GM19099 (cell line): ENCODE measurements around the gene ASB2.

ENCODE experiments used
- POLR2A ChIP-seq: IDR thresholded peaks from 3 replicates; pipeline ENCODE4 v1.6.1; 2011; ENCODE audit warnings: low read depth; ENCODE audit not compliant: insufficient read length; ENCODE audit errors: extremely low read depth

ASB2 gene

DNA sequence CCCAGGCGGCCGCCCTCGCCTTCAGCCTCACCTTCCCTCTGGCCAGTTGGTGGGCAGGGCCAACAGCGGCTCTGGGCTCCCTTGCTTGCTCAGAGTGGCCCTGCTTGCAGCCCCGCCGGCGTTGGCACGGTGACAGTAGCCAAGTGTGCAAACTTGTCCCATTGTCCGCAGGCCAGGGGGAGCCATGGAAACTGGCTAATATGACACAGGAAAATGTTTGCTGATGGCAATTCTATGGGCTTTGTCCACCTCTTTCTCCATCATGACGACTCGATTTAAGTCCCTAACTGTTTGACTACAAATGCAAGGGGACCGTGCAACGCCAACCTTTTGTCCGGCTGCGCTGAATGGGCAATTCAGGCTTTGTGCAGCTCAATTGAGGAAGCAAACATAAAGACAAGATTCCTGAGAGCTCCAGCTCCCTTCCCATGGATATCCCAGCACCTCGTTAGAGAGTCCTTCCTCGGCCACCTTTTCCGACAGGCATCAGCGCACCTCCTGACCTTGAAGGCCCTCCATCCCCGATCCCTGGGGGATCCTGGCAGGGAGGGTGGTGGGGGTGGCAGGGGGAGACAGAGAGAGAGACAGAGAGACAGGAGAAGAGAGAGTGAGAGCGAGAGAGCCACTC is 50.0 kb downstream of the ASB2 start:
- no peak for TF ChIP-seq POLR2A

GRCh38 chr14:93925374-93925895 is 50.9 kb downstream of the ASB2 start:
- no peak for TF ChIP-seq POLR2A

GRCh38 chr14:93924592-93925355 is 51.6 kb downstream of the ASB2 start:
- TF ChIP-seq POLR2A, result no peak

DNA sequence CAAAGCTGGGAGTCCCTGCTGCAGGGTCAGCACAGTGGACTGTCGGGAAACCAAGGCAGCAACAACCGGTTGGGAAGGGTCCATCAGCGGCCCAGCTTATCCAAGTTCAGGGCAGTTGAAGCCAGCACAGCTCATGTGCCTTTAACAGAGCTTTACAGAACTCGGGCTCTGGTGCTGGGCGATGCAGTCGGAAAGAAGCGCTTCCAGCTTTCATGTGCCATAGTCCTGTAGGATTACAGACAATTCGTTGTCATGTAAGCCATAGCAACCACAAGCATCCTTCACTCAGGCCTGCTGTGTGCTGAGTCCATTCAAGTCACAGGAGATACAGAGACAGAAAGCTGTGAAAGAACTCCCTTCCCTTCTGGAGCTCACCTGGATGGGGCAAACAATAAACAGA is 52.7 kb downstream of the ASB2 start:
- TF ChIP-seq POLR2A, result no peak

- no peak for TF ChIP-seq POLR2A
These were observed 55.2 kb downstream of the ASB2 start for GRCh38 chr14:93921001-93921806.

DNA sequence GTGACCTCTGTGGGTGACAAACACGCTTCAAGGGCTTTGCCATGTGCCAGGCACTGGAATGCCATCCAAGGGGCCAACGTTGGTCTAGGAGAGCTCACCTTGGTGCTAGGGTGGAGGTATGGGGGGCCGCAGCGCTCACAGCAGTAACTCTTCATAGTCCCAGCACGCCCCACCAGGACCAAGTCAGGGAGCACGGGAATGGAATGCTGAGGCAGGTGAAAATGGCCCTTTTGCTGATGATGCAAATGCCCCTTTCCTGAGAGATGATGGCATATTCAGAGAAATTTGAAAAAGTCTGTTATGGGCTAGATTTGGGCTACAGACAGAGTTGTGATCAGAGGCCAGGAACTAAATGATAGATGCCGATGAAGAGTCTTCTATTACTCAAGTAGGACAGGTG is 59.2 kb downstream of the ASB2 start:
- no peak for TF ChIP-seq POLR2A

- TF ChIP-seq POLR2A, result no peak
These were observed 59.9 kb downstream of the ASB2 start for GRCh38 chr14:93916498-93916897.

- TF ChIP-seq POLR2A, result no peak
These were observed 60.6 kb downstream of the ASB2 start for GRCh38 chr14:93915800-93916199.

DNA sequence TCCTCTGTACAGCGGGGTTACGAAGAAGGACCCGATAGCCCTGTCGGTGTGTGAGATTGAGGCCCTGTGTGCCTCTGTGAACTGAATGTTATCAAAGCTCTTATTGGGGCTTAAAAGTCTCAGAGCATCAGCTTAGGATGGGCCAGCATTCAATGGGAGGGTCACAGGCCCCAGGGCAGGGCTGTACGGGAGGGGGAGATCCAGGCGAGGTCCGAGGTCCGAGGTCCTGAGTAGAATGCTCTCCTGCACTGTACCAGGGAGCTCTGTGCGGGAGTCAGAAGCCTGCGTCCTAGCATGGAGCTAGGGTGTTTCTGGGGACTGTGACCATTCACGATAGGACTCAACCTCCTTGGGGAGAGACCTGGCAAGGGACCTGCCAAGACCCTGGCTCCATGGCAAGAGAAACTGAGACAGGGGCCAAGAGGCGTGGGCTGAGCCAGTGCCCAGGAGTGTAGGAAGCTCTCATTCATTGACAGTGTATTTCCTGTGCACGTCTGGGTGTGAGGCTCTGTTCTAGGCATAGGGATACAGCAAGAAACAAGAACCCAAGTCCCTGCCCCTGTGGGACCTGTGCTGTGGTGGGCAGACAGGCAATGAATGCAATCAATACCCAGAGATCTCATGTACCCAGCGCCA is 61.2 kb downstream of the ASB2 start:
- TF ChIP-seq POLR2A, result no peak

DNA sequence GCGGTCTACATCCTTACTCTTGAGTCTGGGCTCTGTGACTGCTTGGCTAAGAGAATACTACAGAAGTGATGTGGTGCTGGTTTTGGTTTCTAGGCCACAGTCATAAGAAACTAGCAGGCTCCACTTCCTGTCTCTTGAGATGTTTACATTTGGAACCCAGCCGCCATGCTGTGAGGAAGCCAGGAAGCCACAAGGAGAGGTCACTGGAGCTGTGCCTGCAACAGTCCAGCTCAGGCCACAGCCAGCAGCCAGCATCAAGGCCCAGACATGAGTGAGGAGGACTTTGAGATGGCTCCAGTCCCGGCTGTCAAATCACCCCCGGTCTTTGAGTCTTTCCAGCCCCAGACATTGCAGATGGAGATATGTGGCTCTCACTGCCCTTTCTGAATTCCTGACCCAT is 62.1 kb downstream of the ASB2 start:
- TF ChIP-seq POLR2A, result no peak

- TF ChIP-seq POLR2A, result no peak
These were observed 63.6 kb downstream of the ASB2 start for GRCh38 chr14:93912782-93913181.

DNA sequence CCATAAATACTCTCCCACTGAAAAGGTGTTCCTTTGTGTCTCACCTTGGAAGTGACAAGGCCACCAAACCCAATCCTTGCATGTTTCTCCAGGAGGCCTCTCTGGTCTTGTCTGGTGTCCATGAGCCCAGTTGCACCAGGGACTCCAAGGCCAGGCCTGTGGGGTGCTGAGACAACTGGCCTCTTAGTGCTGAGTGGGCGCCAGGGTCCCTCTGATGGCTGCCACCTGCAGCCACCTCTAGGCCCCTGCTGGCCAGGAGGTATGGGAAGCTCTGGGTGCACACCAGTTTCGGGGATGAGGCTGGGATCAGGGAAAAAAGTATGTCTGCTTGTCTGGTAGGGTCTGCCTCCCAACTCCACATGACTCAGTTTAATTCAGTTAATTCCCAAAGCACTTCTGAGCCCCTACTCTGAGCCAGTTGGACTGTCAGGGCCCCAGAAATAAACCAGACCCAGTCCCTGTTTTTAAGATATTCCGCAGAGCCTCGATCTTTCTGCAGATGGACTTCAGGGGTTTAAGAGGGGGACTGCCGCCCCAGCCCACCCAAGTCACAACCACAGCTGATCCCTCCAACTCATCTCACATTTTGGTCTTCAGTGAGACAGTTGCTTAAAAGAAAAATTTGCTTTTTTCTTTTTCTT is 64.3 kb downstream of the ASB2 start:
- no peak for TF ChIP-seq POLR2A

DNA sequence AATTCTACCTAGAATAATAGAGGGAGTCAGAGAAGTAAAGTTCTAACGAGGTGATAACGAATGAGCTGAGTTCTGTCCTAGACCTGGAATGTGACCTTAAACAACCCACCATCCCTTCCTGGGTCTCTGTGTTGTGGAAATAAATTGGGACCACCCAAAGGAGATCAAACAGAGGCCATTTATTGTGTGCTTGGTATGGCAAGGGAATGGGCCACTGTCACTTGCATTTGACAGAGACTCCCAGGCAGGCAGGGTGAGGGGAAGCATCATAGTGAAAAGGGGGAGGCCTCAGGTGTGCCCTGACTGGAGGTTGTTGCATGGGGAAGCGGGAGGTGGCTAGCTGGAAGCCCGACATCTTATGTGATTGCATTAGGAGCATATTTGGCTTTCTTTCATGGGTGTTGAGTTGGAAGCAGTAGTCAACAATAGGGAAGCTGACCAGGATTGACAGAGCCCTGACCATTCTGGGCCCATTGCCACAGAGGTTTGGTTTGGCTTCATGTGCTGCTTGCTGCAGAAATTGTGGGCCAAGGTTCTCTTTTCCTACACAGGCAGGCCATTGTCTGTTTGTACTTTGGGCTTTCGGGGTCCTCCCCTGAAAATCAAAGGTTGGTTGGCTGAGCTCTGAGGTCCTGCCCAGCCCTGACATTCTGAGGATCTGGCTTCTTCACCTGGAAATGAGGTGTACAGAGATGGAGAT is 66.8 kb downstream of the ASB2 start:
- TF ChIP-seq POLR2A, result no peak
